H9 (cell line): ENCODE measurements around the gene SC5D. TPM values are rescaled to one million over a fixed set of nuclear protein-coding genes. Genes with fewer than 3 reads are reported as not detected.

ENCODE experiments used
- DNase-seq: peaks from one replicate; pipeline ENCODE4 v3.0.0-alpha.2; 2017
- H2AFZ ChIP-seq: one replicate; pipeline ENCODE4 v1.6.1; 2013; ENCODE audit warnings: mild to moderate bottlenecking, low read length, control low read depth, moderate library complexity
- H2AK5ac ChIP-seq: 2 replicates; pipeline ENCODE4 v1.6.1; 2013; ENCODE audit warnings: low read length, control low read depth, mixed read lengths; ENCODE audit not compliant: insufficient read length
- H2BK120ac ChIP-seq: one replicate; pipeline ENCODE4 v1.6.1; 2013; ENCODE audit warnings: low read depth, mild to moderate bottlenecking, low read length, control low read depth, inconsistent platforms; ENCODE audit not compliant: poor library complexity, severe bottlenecking
- H2BK12ac ChIP-seq: 2 replicates; pipeline ENCODE4 v1.6.1; 2013; ENCODE audit warnings: low read length, control low read depth, mixed read lengths, low read depth; ENCODE audit not compliant: insufficient read length
- H2BK15ac ChIP-seq: 2 replicates; pipeline ENCODE4 v1.6.1; 2013; ENCODE audit warnings: low read depth, low read length, control low read depth
- H2BK20ac ChIP-seq: one replicate; pipeline ENCODE4 v1.6.1; 2013; ENCODE audit warnings: low read depth, mild to moderate bottlenecking, low read length, control low read depth, inconsistent platforms; ENCODE audit not compliant: poor library complexity, severe bottlenecking
- H2BK5ac ChIP-seq: 2 replicates; pipeline ENCODE4 v1.6.1; 2013; ENCODE audit warnings: low read length, control low read depth, mixed read lengths; ENCODE audit not compliant: insufficient read length
- H3K14ac ChIP-seq: 2 replicates; pipeline ENCODE4 v1.6.1; 2013; ENCODE audit warnings: low read length, control low read depth; ENCODE audit not compliant: insufficient read depth
- H3K18ac ChIP-seq: 2 replicates; pipeline ENCODE4 v1.6.1; 2013; ENCODE audit warnings: low read depth, mild to moderate bottlenecking, mixed read lengths, low read length, control low read depth; ENCODE audit not compliant: insufficient read length
- H3K23ac ChIP-seq: 2 replicates; pipeline ENCODE4 v1.6.1; 2013; ENCODE audit warnings: low read length, control low read depth, mixed read lengths, low read depth; ENCODE audit not compliant: insufficient read length
- H3K23me2 ChIP-seq: 2 replicates; pipeline ENCODE4 v1.6.1; 2013; ENCODE audit warnings: low read depth, mild to moderate bottlenecking, mixed read lengths, low read length, control low read depth; ENCODE audit not compliant: insufficient read length, poor library complexity, severe bottlenecking
- H3K27ac ChIP-seq: 2 replicates; pipeline ENCODE4 v1.5.1; 2013; ENCODE audit warnings: low read length, control low read depth, mixed read lengths, low read depth; ENCODE audit not compliant: insufficient read length
- H3K27me3 ChIP-seq: 2 replicates; pipeline ENCODE4 v1.6.1; 2013; ENCODE audit warnings: low read length, control low read depth, inconsistent platforms; ENCODE audit not compliant: insufficient read depth
- H3K4ac ChIP-seq: 2 replicates; pipeline ENCODE4 v1.6.1; 2013; ENCODE audit warnings: low read depth, mild to moderate bottlenecking, control low read depth, inconsistent platforms, low read length, moderate library complexity
- H3K4me1 ChIP-seq: 2 replicates; pipeline ENCODE4 v1.6.1; 2013; ENCODE audit warnings: low read length, control low read depth, inconsistent platforms; ENCODE audit not compliant: insufficient read depth
- H3K4me2 ChIP-seq: 2 replicates; pipeline ENCODE4 v1.6.1; 2013; ENCODE audit warnings: low read length, control low read depth, mixed read lengths; ENCODE audit not compliant: insufficient read length, insufficient read depth
- H3K56ac ChIP-seq: 2 replicates; pipeline ENCODE4 v1.6.1; 2013; ENCODE audit warnings: low read depth, mild to moderate bottlenecking, mixed read lengths, low read length, control low read depth; ENCODE audit not compliant: insufficient read length
- H3K79me1 ChIP-seq: 2 replicates; pipeline ENCODE4 v1.6.1; 2013; ENCODE audit warnings: low read depth, mild to moderate bottlenecking, moderate library complexity, low read length, control low read depth, inconsistent platforms; ENCODE audit not compliant: insufficient read depth, poor library complexity, severe bottlenecking
- H3K79me2 ChIP-seq: 2 replicates; pipeline ENCODE4 v1.6.1; 2013; ENCODE audit warnings: low read length, control low read depth, inconsistent platforms; ENCODE audit not compliant: insufficient read depth
- H3K9ac ChIP-seq: 2 replicates; pipeline ENCODE4 v1.6.1; 2013; ENCODE audit warnings: low read length, control low read depth, mixed read lengths; ENCODE audit not compliant: insufficient read length; ENCODE audit errors: extremely low read depth
- H3K9me3 ChIP-seq: one replicate; pipeline ENCODE4 v1.6.1; 2013; ENCODE audit warnings: low read depth, low read length, inconsistent platforms; ENCODE audit not compliant: control insufficient read depth
- H3T11ph ChIP-seq: one replicate; pipeline ENCODE4 v1.6.1; 2013; ENCODE audit warnings: mild to moderate bottlenecking, low read length, control low read depth, inconsistent platforms
- H4K20me1 ChIP-seq: one replicate; pipeline ENCODE4 v1.6.1; 2013; ENCODE audit not compliant: control insufficient read depth, insufficient read length, insufficient read depth
- H4K5ac ChIP-seq: 2 replicates; pipeline ENCODE4 v1.6.1; 2013; ENCODE audit warnings: low read depth, mild to moderate bottlenecking, mixed read lengths, low read length, control low read depth; ENCODE audit not compliant: insufficient read length
- H4K8ac ChIP-seq: replicated peaks from 2 replicates; pipeline ENCODE4 v1.6.1; 2013; ENCODE audit warnings: low read length, control low read depth, mixed read lengths, low read depth; ENCODE audit not compliant: insufficient read length
- H4K91ac ChIP-seq: 2 replicates; pipeline ENCODE4 v1.6.1; 2013; ENCODE audit warnings: low read depth, mild to moderate bottlenecking, moderate library complexity, mixed read lengths, low read length, control low read depth; ENCODE audit not compliant: insufficient read length
- H3K27ac Mint-ChIP-seq, 3 experiments: 2 replicates in 2 of 3; 3 replicates in 1 of 3; pipeline ENCODE4 v1.8.0; 2020 to 2021; ENCODE audit warnings: mixed read lengths in 3 of 3, mild to moderate bottlenecking in 1 of 3, moderate library complexity in 1 of 3
- H3K27me3 Mint-ChIP-seq: 2 replicates; pipeline ENCODE4 v1.8.0; 2021; ENCODE audit warnings: low read depth, mild to moderate bottlenecking, moderate library complexity, mixed read lengths
- H3K36me3 Mint-ChIP-seq, 3 experiments: 2 replicates in 2 of 3; 3 replicates in 1 of 3; pipeline ENCODE4 v1.8.0; 2020 to 2021; ENCODE audit warnings: low read depth in 3 of 3, mixed read lengths in 3 of 3; ENCODE audit not compliant: insufficient read depth in 1 of 3
- H3K4me1 Mint-ChIP-seq, 2 experiments: 2 replicates each; pipeline ENCODE4 v1.8.0; 2020; ENCODE audit warnings: mixed read lengths in 2 of 2
- H3K4me3 Mint-ChIP-seq, 2 experiments: 2 replicates in 1 of 2; 3 replicates in 1 of 2; pipeline ENCODE4 v1.8.0; 2020 to 2021; ENCODE audit warnings: mild to moderate bottlenecking in 2 of 2, mixed read lengths in 2 of 2, moderate library complexity in 1 of 2
- H3K9me3 Mint-ChIP-seq, 2 experiments: 2 replicates in 1 of 2; 3 replicates in 1 of 2; pipeline ENCODE4 v1.8.0; 2020; ENCODE audit warnings: mild to moderate bottlenecking in 2 of 2, mixed read lengths in 2 of 2, moderate library complexity in 1 of 2
- WGBS: extraction: QIAGEN DNeasy Blood & Tissue Kit; methylation state at CpG from one replicate; pipeline ENCODE4 v1.1.7; 2013; ENCODE audit warnings: missing lambda C conversion rate, low lambda C conversion rate, mixed read lengths; ENCODE audit not compliant: insufficient read length; ENCODE audit errors: extremely low coverage; 5-methylcytosine and 5-hydroxymethylcytosine counted together
- total RNA-seq: library from RNA; stranded (reverse); gene quantifications from 2 replicates; pipeline ENCODE4 v1.2.1, GENCODE V29; 2021
- TF ChIP-seq, protein P1 (sequence below): fragments of 200-600 bp; sonication (generic); conservative IDR thresholded peaks from 3 replicates; pipeline ENCODE4 v1.8.0; 2021; ENCODE audit warnings: antibody characterized with exemption, mild to moderate bottlenecking

The SC5D gene
- total RNA-seq, 1 experiment from 2014 or later: 92.0 TPM

- Histone ChIP-seq H3K23me2 (no peaks in the 10 kb centered on the region), H3K27ac (no peak overlapping the region), H3K56ac (no peak overlapping the region), H3K4me1 (no peaks in the 10 kb centered on the region; the same call in 1 of the 2 replicates), H3T11ph (no peak overlapping the region), H4K8ac (no peak overlapping the region), H3K4ac (no peak overlapping the region), H3K4me2 (no peak overlapping the region), H2BK120ac (no peak overlapping the region), H2BK12ac (no peak overlapping the region), H3K14ac (no peak overlapping the region), H3K27me3 (no peaks in the 10 kb centered on the region), H4K5ac (no peak overlapping the region), H3K9ac (no peak overlapping the region), H2AK5ac (no peak overlapping the region), H3K23ac (no peak overlapping the region), H3K18ac (no peak overlapping the region), H2AFZ (no peak overlapping the region), H4K91ac (no peak overlapping the region), H4K20me1 (no peaks in the 10 kb centered on the region), H2BK5ac (no peak overlapping the region), H2BK20ac (no peak overlapping the region), H3K9me3 (no peaks in the 10 kb centered on the region), H3K79me1 (no peaks in the 10 kb centered on the region), H2BK15ac (no peak overlapping the region), H3K79me2 (no peaks in the 10 kb centered on the region)
- no peak for DNase-seq
- Mint-ChIP-seq H3K4me3 (no peak overlapping the region), H3K4me1 (peaks cover 2 to 6% of the 10 kb centered on the region in 2 experiments; a peak in 2 of 4 replicates), H3K36me3 (no peaks in the 10 kb centered on the region; a peak in 1 of 7 replicates), H3K9me3 (no peaks in the 10 kb centered on the region; a peak in 1 of 5 replicates), H3K27ac (no peak overlapping the region; a peak in 1 of 7 replicates), H3K27me3 (no peaks in the 10 kb centered on the region; the same call in 1 of the 2 replicates)
- TF ChIP-seq, protein P1, sequence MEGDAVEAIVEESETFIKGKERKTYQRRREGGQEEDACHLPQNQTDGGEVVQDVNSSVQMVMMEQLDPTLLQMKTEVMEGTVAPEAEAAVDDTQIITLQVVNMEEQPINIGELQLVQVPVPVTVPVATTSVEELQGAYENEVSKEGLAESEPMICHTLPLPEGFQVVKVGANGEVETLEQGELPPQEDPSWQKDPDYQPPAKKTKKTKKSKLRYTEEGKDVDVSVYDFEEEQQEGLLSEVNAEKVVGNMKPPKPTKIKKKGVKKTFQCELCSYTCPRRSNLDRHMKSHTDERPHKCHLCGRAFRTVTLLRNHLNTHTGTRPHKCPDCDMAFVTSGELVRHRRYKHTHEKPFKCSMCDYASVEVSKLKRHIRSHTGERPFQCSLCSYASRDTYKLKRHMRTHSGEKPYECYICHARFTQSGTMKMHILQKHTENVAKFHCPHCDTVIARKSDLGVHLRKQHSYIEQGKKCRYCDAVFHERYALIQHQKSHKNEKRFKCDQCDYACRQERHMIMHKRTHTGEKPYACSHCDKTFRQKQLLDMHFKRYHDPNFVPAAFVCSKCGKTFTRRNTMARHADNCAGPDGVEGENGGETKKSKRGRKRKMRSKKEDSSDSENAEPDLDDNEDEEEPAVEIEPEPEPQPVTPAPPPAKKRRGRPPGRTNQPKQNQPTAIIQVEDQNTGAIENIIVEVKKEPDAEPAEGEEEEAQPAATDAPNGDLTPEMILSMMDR: no peak
- WGBS: no CpG with 5 or more reads among the region's 2 CpGs
These were observed 44.5 kb downstream of the SC5D start for GRCh38 chr11:121337078-121337477.
